Ishikawa (cell line): ENCODE results near the gene BMPR1B.

Source experiments
- CEBPB ChIP-seq: IDR thresholded peaks from 2 replicates; pipeline ENCODE4 v1.6.1; 2012
- CREB1 ChIP-seq: IDR thresholded peaks from 2 replicates; pipeline ENCODE4 v1.6.1; 2012; ENCODE audit warnings: low read depth
- EGR1 ChIP-seq: IDR thresholded peaks from 2 replicates; pipeline ENCODE4 v1.6.1; 2012
- EP300 ChIP-seq: IDR thresholded peaks from 2 replicates; pipeline ENCODE4 v1.6.1; 2012; ENCODE audit warnings: borderline replicate concordance
- FOXM1 ChIP-seq: IDR thresholded peaks from 2 replicates; pipeline ENCODE4 v1.6.1; 2012; ENCODE audit warnings: low read depth, borderline replicate concordance
- MAX ChIP-seq: IDR thresholded peaks from 2 replicates; pipeline ENCODE4 v1.6.1; 2012
- NFIC ChIP-seq: IDR thresholded peaks from 2 replicates; pipeline ENCODE4 v1.6.1; 2012
- RAD21 ChIP-seq: IDR thresholded peaks from 2 replicates; pipeline ENCODE4 v1.6.1; 2012; ENCODE audit warnings: low read depth
- REST ChIP-seq: IDR thresholded peaks from 2 replicates; pipeline ENCODE4 v1.6.1; 2012; ENCODE audit warnings: low read depth, mild to moderate bottlenecking
- TAF1 ChIP-seq: IDR thresholded peaks from 2 replicates; pipeline ENCODE4 v1.6.1; 2012; ENCODE audit warnings: low read depth, mild to moderate bottlenecking
- TCF12 ChIP-seq: IDR thresholded peaks from 2 replicates; pipeline ENCODE4 v1.6.1; 2012; ENCODE audit warnings: low read depth
- TEAD4 ChIP-seq: IDR thresholded peaks from 2 replicates; pipeline ENCODE4 v1.6.1; 2012
- USF1 ChIP-seq: IDR thresholded peaks from 2 replicates; pipeline ENCODE4 v1.6.1; 2012
- YY1 ChIP-seq: IDR thresholded peaks from 2 replicates; pipeline ENCODE4 v1.6.1; 2012; ENCODE audit warnings: low read depth
- ZBTB7A ChIP-seq: IDR thresholded peaks from 2 replicates; pipeline ENCODE4 v1.6.1; 2012; ENCODE audit warnings: low read depth

Gene BMPR1B

GRCh38 chr4:95158626-95159025 is 400.9 kb downstream of the BMPR1B start:
- TF ChIP-seq USF1 (no peak), REST (no peak), TAF1 (no peak), EGR1 (no peak), CEBPB (no peak), ZBTB7A (no peak)

GRCh38 chr4:95159384-95159783 is 401.6 kb downstream of the BMPR1B start:
- TF ChIP-seq CREB1, result no peak
- no peak for TF ChIP-seq RAD21
- TF ChIP-seq EGR1, result no peak
- no peak for TF ChIP-seq TCF12
- TF ChIP-seq USF1, result no peak
- no peak for TF ChIP-seq REST
- TF ChIP-seq TEAD4, result no peak
- TF ChIP-seq YY1, result no peak
- no peak for TF ChIP-seq EP300
- TF ChIP-seq ZBTB7A, result no peak
- no peak for TF ChIP-seq MAX
- TF ChIP-seq TAF1, result no peak
- TF ChIP-seq CEBPB, result no peak
- TF ChIP-seq FOXM1, result no peak
- no peak for TF ChIP-seq NFIC

GRCh38 chr4:95161781-95162469 is 404.2 kb downstream of the BMPR1B start:
- no peak for TF ChIP-seq EP300
- no peak for TF ChIP-seq TCF12
- no peak for TF ChIP-seq REST
- no peak for TF ChIP-seq EGR1
- no peak for TF ChIP-seq YY1
- TF ChIP-seq NFIC, result no peak
- TF ChIP-seq MAX, result no peak
- no peak for TF ChIP-seq USF1
- TF ChIP-seq ZBTB7A, result no peak
- no peak for TF ChIP-seq CREB1
- TF ChIP-seq TAF1, result no peak
- TF ChIP-seq TEAD4, result no peak
- TF ChIP-seq FOXM1, result no peak
- no peak for TF ChIP-seq CEBPB
- TF ChIP-seq RAD21, result no peak

GRCh38 chr4:95162867-95163266 is 405.1 kb downstream of the BMPR1B start:
- TF ChIP-seq EP300 (no peak), TCF12 (no peak), CREB1 (no peak), FOXM1 (no peak), NFIC (no peak), MAX (no peak)
